Measurements from ENCODE around the gene C20orf144.

C20orf144 gene

DNA sequence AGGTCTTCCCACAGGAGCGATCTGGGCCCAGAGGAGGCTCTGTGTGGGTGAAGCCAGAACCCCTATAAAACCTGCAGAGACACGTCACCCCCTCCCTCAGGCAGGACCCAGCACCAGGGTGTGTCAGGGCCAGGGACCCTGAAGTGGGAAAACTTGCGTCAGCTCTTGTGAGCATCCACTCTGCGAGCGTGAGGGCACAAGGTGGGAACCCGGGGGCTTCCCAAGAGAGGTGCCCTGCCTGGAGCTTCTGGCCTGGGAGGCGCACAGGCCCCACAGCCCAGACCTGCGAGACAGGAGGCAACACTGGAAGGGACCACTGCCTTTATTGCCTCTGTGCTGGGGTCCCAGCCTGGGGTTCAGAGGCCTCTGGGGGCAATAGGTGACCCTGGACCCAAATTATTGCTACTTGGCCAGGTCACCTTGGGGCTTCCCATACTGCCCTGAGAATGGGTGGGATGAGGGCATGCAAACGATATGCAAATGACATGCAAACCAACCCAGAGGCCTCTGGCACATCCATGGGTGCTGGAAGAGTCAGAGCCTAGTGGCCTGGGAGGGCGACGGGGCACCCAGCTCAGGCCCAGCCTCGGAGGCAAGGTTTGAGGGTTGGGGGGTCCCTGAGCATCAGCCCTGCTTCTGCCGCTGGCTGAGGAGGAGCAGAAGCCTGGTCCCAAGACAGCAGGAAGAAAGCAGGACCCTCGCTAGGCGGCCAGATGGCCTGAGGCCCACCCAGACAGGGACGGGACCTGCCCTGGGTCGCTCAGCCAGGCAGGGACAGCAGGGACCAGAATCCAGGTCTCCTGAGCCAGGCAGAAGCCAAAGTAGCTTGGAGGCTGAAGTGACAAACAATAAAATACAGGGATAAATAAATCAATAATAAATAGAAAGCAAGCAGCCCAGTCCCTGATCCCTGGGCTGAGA is 5.1 kb upstream of the C20orf144 start:
- ChIA-PET POLR2A (no interaction called here), CTCF (no interaction called here)
- no peak for DNase-seq (ENCODE audit: extremely low spot score)
- TF ChIP-seq, protein P1, sequence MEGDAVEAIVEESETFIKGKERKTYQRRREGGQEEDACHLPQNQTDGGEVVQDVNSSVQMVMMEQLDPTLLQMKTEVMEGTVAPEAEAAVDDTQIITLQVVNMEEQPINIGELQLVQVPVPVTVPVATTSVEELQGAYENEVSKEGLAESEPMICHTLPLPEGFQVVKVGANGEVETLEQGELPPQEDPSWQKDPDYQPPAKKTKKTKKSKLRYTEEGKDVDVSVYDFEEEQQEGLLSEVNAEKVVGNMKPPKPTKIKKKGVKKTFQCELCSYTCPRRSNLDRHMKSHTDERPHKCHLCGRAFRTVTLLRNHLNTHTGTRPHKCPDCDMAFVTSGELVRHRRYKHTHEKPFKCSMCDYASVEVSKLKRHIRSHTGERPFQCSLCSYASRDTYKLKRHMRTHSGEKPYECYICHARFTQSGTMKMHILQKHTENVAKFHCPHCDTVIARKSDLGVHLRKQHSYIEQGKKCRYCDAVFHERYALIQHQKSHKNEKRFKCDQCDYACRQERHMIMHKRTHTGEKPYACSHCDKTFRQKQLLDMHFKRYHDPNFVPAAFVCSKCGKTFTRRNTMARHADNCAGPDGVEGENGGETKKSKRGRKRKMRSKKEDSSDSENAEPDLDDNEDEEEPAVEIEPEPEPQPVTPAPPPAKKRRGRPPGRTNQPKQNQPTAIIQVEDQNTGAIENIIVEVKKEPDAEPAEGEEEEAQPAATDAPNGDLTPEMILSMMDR (IDR thresholded peaks at IDR 0.05; ENCODE audit: control extremely low read depth, extremely low read depth, low read depth, missing control alignments), result no peak

- ChIA-PET CTCF (no interaction called here), POLR2A (no interaction called here)
- no peak for DNase-seq (ENCODE audit: extremely low spot score)
- TF ChIP-seq, protein P1 (IDR thresholded peaks at IDR 0.05; ENCODE audit: control extremely low read depth, extremely low read depth, low read depth, missing control alignments), result no peak
These were observed 4.4 kb upstream of the C20orf144 start for GRCh38 chr20:33657704-33658095.

DNA sequence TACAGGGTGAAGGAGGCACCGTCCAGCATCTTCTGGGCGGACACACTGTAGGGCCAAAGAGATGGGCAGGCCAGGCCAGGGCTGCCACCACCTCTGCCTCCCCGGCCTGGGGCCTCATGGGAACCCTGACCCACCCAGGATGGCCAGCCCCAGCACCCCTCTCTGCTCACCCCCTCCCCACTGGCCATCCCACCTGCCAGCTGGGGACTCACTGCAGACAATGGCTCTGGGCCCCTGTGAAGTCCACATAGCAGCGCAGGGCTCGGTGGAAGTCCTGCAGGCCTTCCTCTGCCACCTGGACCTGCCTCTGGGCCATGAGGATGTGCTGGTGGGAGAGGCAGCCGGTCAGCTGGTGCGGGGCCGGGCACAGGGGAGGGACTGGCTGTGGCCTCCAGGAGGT is 3.6 kb upstream of the C20orf144 start:
- TF ChIP-seq, protein P1 (IDR thresholded peaks at IDR 0.05; ENCODE audit: control extremely low read depth, extremely low read depth, low read depth, missing control alignments), result no peak
- ChIA-PET CTCF (interaction anchor here (1.2 kb wide), 1 partner anchor 9 kb away, joined by 3 read pairs; no protein-coding TSS in a partner anchor), POLR2A (interaction anchor here (0.5 kb wide), 1 partner anchor 355 kb away, joined by 6 read pairs; no protein-coding TSS in a partner anchor)
- no peak for DNase-seq (ENCODE audit: extremely low spot score)

DNA sequence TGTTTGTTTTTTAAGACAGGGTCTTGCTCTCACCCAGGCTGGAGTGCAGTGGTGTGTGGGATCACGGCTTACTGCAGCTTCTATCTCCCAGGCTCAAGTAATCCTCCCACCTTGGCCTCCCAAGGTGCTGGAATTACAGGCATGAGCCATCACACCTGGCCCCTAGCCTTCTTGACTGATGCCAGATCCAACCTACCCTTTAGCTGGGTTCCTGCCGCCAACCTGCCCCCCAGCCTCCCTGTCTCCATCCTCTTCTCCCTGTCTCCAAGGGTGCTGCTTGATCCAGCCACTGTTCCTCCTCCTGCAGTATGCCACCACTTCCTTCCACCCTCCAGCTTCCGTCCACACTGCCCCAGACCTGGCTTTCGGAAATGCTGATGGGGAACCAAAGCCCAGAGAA is 3.2 kb upstream of the C20orf144 start:
- no peak for DNase-seq (ENCODE audit: extremely low spot score)
- ChIA-PET CTCF (interaction anchor here (1.2 kb wide), 1 partner anchor 9 kb away, joined by 3 read pairs; no protein-coding TSS in a partner anchor), POLR2A (interaction anchor here (0.5 kb wide), 1 partner anchor 355 kb away, joined by 6 read pairs; no protein-coding TSS in a partner anchor)

DNA sequence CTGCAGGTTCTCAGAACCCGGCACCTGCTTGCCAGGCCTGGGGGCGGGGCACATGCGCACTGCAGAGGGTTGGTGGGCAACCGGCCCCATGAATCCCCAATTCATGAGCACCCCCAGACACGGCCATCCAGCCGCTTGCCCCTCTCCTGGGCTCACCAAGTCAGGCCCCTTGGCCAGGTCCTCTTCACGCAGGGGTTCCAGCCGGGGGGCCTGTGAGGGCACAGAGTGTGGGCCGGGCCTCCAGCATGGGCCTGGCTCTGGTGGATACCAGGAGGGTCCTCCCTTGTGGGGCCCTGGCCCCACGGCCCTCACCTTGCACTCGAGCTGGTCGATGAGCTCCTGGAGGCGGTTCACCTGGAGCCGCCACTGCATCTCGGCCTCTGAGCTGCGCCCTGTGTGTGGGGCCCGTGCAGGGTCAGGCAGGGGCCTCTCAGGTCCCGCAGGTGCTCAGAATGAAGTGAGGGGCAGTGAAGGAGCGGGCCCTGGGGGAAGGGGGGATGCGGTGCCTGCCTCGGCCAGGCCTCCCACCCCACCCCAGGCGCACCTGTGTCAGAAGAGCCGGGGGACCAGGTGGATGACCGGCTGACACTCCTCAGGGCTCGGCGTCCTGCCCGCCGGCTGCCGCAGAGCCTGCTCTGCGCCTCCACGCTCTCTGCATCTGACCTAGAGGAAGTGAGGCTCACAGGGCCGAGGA is 2.6 kb upstream of the C20orf144 start:
- ChIA-PET CTCF (interaction anchor here (1.2 kb wide), 1 partner anchor 8 kb away, joined by 3 read pairs; no protein-coding TSS in a partner anchor), POLR2A (no interaction called here)
- DNase-seq (ENCODE audit: extremely low spot score), result no peak
- TF ChIP-seq, protein P1 (IDR thresholded peaks at IDR 0.05; ENCODE audit: control extremely low read depth, extremely low read depth, low read depth, missing control alignments), result no peak

More for the DNA sequence above, 3.2 kb upstream of the C20orf144 start:
- TF ChIP-seq, protein P1 (IDR thresholded peaks at IDR 0.05; ENCODE audit: control extremely low read depth, extremely low read depth, low read depth, missing control alignments), result no peak

GRCh38 chr20:33660035-33660684 is 2.0 kb upstream of the C20orf144 start:
- no peak for DNase-seq (ENCODE audit: extremely low spot score)
- CTCF ChIA-PET, result no interaction called here
- TF ChIP-seq, protein P1 (IDR thresholded peaks at IDR 0.05; ENCODE audit: control extremely low read depth, extremely low read depth, low read depth, missing control alignments), result no peak

More at GRCh38 chr20:33660035-33660684, 2.0 kb upstream of the C20orf144 start:
- POLR2A ChIA-PET, result no interaction called here

Data from GM10248 (cell line).